H1 (cell line): Measurements from ENCODE around the gene GPR39. TPM values are rescaled to one million over a fixed set of nuclear protein-coding genes. Genes with fewer than 3 reads are reported as not detected.

ENCODE experiments used
- CTCF ChIA-PET: fragments of 300-600 bp; sonication (Branson Sonifier 250); formaldehyde crosslinking; loops from one replicate; lab custom pipeline; 2021; ENCODE audit not compliant: partially characterized antibody; lab: Charles Lee
- POLR2A ChIA-PET: fragments of 300-600 bp; sonication (Branson Sonifier 250); formaldehyde crosslinking; loops from one replicate; lab custom pipeline; 2021; ENCODE audit warnings: inconsistent platforms; ENCODE audit not compliant: partially characterized antibody; lab: Charles Lee
- DNase-seq, 2 experiments: peaks; one replicate each; pipeline versions ENCODE4 v3.0.0 to v3.0.0-alpha.2; 2010 to 2022; ENCODE audit warnings: low spot score in 2 of 2, low read depth in 1 of 2, mixed read lengths in 1 of 2
- FAIRE-seq: peaks from 2 replicates; lab custom pipeline; 2011; peaks lifted over from hg19 to GRCh38; lab: Jason Lieb, UNC
- H2AFZ ChIP-seq: 2 replicates; pipeline ENCODE4 v1.8.1; 2012; ENCODE audit warnings: low read length, inconsistent platforms
- H2AK5ac ChIP-seq: 2 replicates; pipeline ENCODE4 v1.6.1; 2013; ENCODE audit warnings: low read depth, low read length
- H2BK120ac ChIP-seq: replicated peaks from 2 replicates; pipeline ENCODE3; 2013; ENCODE audit warnings: low read depth, low read length, inconsistent platforms
- H2BK12ac ChIP-seq: 2 replicates; pipeline ENCODE4 v1.6.1; 2013; ENCODE audit warnings: low read depth, low read length
- H2BK15ac ChIP-seq: 2 replicates; pipeline ENCODE4 v1.6.1; 2013; ENCODE audit warnings: low read length
- H2BK20ac ChIP-seq: 2 replicates; pipeline ENCODE4 v1.6.1; 2013; ENCODE audit warnings: low read length
- H2BK5ac ChIP-seq: 2 replicates; pipeline ENCODE4 v1.6.1; 2013; ENCODE audit warnings: low read depth, low read length
- H3K14ac ChIP-seq: 2 replicates; pipeline ENCODE4 v1.6.1; 2013; ENCODE audit warnings: inconsistent platforms; ENCODE audit not compliant: insufficient read length
- H3K18ac ChIP-seq: 2 replicates; pipeline ENCODE4 v1.6.1; 2013; ENCODE audit warnings: low read length; ENCODE audit errors: extremely low read depth
- H3K23ac ChIP-seq: 2 replicates; pipeline ENCODE4 v1.6.1; 2013; ENCODE audit warnings: inconsistent platforms; ENCODE audit not compliant: insufficient read length
- H3K23me2 ChIP-seq: 2 replicates; pipeline ENCODE4 v1.6.1; 2013; ENCODE audit warnings: low read depth, low read length
- H3K27ac ChIP-seq: 2 replicates; pipeline ENCODE4 v1.6.1; 2011; ENCODE audit warnings: low read depth, low read length, inconsistent platforms
- H3K27me3 ChIP-seq, 4 experiments: replicated peaks in 1 of 4; 1 replicate in 1 of 4; 2 replicates in 3 of 4; pipeline versions ENCODE4 v1.6.1 to v1.8.1; 2011 to 2013; ENCODE audit warnings: low read length in 3 of 4, mild to moderate bottlenecking in 3 of 4, inconsistent platforms in 2 of 4, mixed read lengths in 2 of 4, moderate library complexity in 1 of 4; ENCODE audit not compliant: control insufficient read depth in 3 of 4, insufficient read depth in 3 of 4; ENCODE audit errors: extremely low read depth in 1 of 4
- H3K36me3 ChIP-seq, 4 experiments: 2 replicates each; pipeline versions ENCODE4 v1.6.1 to v1.8.1; 2011 to 2013; ENCODE audit warnings: mild to moderate bottlenecking in 4 of 4, low read length in 3 of 4, moderate library complexity in 2 of 4, control low read depth in 1 of 4, inconsistent platforms in 1 of 4; ENCODE audit not compliant: insufficient read depth in 4 of 4, control insufficient read depth in 2 of 4
- H3K4ac ChIP-seq: replicated peaks from 2 replicates; pipeline ENCODE3; 2013; ENCODE audit warnings: low read length, low read depth, mixed read lengths, inconsistent platforms; ENCODE audit not compliant: insufficient read length
- H3K4me1 ChIP-seq, 4 experiments: replicated peaks in 1 of 4; 1 replicate in 1 of 4; 2 replicates in 3 of 4; pipeline versions ENCODE4 v1.6.1 to v1.8.1; 2011 to 2013; ENCODE audit warnings: low read length in 3 of 4, inconsistent platforms in 2 of 4, mixed read lengths in 1 of 4; ENCODE audit not compliant: insufficient read depth in 4 of 4, control insufficient read depth in 3 of 4
- H3K4me2 ChIP-seq, 2 experiments: 2 replicates each; pipeline versions ENCODE4 v1.6.1 to v1.8.1; 2011 to 2013; ENCODE audit warnings: low read depth in 2 of 2, low read length in 2 of 2, control low read depth in 1 of 2, inconsistent platforms in 1 of 2, mild to moderate bottlenecking in 1 of 2; ENCODE audit not compliant: insufficient read depth in 1 of 2
- H3K4me3 ChIP-seq, 4 experiments: fragments of 200-600, 300-600 bp in 1 of 4; sonication (generic), shearing (Covaris generic), sonication (Bioruptor Twin) in 1 of 4; 2 replicates each; pipeline versions ENCODE4 v1.5.1 to v1.8.1; 2011 to 2016; ENCODE audit warnings: low read length in 4 of 4, low read depth in 3 of 4, control low read depth in 2 of 4, inconsistent platforms in 2 of 4, mild to moderate bottlenecking in 2 of 4, mixed read lengths in 1 of 4, moderate library complexity in 1 of 4; ENCODE audit not compliant: insufficient read depth in 2 of 4; ENCODE audit errors: extremely low read depth in 1 of 4
- H3K56ac ChIP-seq: replicated peaks from 2 replicates; pipeline ENCODE3; 2013; ENCODE audit warnings: low read depth, mild to moderate bottlenecking, mixed read lengths, low read length, inconsistent platforms; ENCODE audit not compliant: insufficient read length
- H3K79me1 ChIP-seq: 2 replicates; pipeline ENCODE4 v1.6.1; 2013; ENCODE audit warnings: low read depth, low read length, control low read depth
- H3K79me2 ChIP-seq, 2 experiments: 2 replicates each; pipeline versions ENCODE4 v1.6.1 to v1.8.1; 2012 to 2013; ENCODE audit warnings: low read length in 2 of 2, mild to moderate bottlenecking in 2 of 2, inconsistent platforms in 1 of 2; ENCODE audit not compliant: insufficient read depth in 2 of 2, control insufficient read depth in 1 of 2
- H3K9ac ChIP-seq, 4 experiments: replicated peaks in 1 of 4; 1 replicate in 1 of 4; 2 replicates in 3 of 4; pipeline versions ENCODE4 v1.6.1 to v1.8.1; 2011 to 2013; ENCODE audit warnings: low read depth in 3 of 4, low read length in 3 of 4, control low read depth in 2 of 4, mild to moderate bottlenecking in 2 of 4, moderate library complexity in 2 of 4, inconsistent platforms in 1 of 4; ENCODE audit errors: extremely low read depth in 1 of 4
- H3K9me3 ChIP-seq, 2 experiments: 2 replicates each; pipeline versions ENCODE4 v1.6.1 to v1.8.1; 2012 to 2013; ENCODE audit warnings: mild to moderate bottlenecking in 2 of 2, moderate library complexity in 2 of 2, control low read depth in 1 of 2, inconsistent platforms in 1 of 2, low read depth in 1 of 2, low read length in 1 of 2, mixed read lengths in 1 of 2; ENCODE audit not compliant: insufficient read depth in 2 of 2
- H4K20me1 ChIP-seq, 2 experiments: replicated peaks in 1 of 2; 2 replicates each; pipeline versions ENCODE3 to v1.8.1; 2011 to 2013; ENCODE audit warnings: inconsistent platforms in 2 of 2, low read length in 2 of 2, mild to moderate bottlenecking in 1 of 2; ENCODE audit not compliant: insufficient read depth in 2 of 2, control insufficient read depth in 1 of 2
- H4K5ac ChIP-seq: 2 replicates; pipeline ENCODE4 v1.6.1; 2013; ENCODE audit warnings: low read length, low read depth, mixed read lengths, inconsistent platforms; ENCODE audit not compliant: insufficient read length
- H4K8ac ChIP-seq: 2 replicates; pipeline ENCODE4 v1.8.0; 2013; ENCODE audit warnings: mild to moderate bottlenecking, moderate library complexity, low read length, inconsistent platforms; ENCODE audit not compliant: insufficient read depth; ENCODE audit errors: extremely low read depth
- H4K91ac ChIP-seq: replicated peaks from 2 replicates; pipeline ENCODE3; 2013; ENCODE audit warnings: low read length, mixed read lengths, inconsistent platforms; ENCODE audit not compliant: insufficient read length
- BCL11A ChIP-seq, 2 experiments: IDR thresholded peaks; one replicate each; pipeline ENCODE4 v1.6.1; 2011; ENCODE audit warnings: low read depth in 2 of 2, low read length in 2 of 2, mild to moderate bottlenecking in 2 of 2
- JUN ChIP-seq: IDR thresholded peaks from 2 replicates; pipeline ENCODE4 v1.6.1; 2011; ENCODE audit warnings: low read depth, mild to moderate bottlenecking, improper control_type of control experiment, low read length
- MAX ChIP-seq: IDR thresholded peaks from 2 replicates; pipeline ENCODE4 v1.6.1; 2012; ENCODE audit warnings: inconsistent platforms
- SIRT6 ChIP-seq: IDR thresholded peaks from one replicate; pipeline ENCODE4 v1.7.1; 2012; ENCODE audit warnings: low read length, inconsistent platforms
- WGBS, 2 experiments: shearing (Covaris generic) in 1 of 2; methylation state at CpG; one replicate each; pipeline versions ENCODE4 v1.1.6 to v1.1.7; 2013 to 2015; ENCODE audit warnings: low lambda C conversion rate in 2 of 2, mixed read lengths in 2 of 2, inconsistent platforms in 1 of 2, low coverage in 1 of 2, missing lambda C conversion rate in 1 of 2; ENCODE audit not compliant: insufficient replicate concordance in 2 of 2, insufficient coverage in 1 of 2, insufficient read length in 1 of 2; ENCODE audit errors: extremely low coverage in 1 of 2, missing lambda C conversion rate in 1 of 2; 5-methylcytosine and 5-hydroxymethylcytosine counted together
- polyA plus RNA-seq, 7 experiments: library from polyadenylated mRNA; depleted of rRNA in 3 of 7; stranded (reverse) in 5 of 7; unstranded in 2 of 7; fragments of >200 nt in 5 of 7; fragments of 200-250 nt in 2 of 7; gene quantifications; 1 replicate in 5 of 7; 2 replicates in 1 of 7; 4 replicates in 1 of 7; pipeline versions ENCODE4 v1.2.1 to v1.2.3, GENCODE V29; 2011 to 2013; ENCODE audit warnings: missing spikeins in 2 of 7, mixed read lengths in 2 of 7
- total RNA-seq: library from RNA; stranded (reverse); fragmentation: NEBNext Ultra II Directional; extraction: Animal tissue kit (Norgen Biotek cat#: 25700); gene quantifications from 2 replicates; pipeline ENCODE4 v1.2.1, GENCODE V29; 2021

GPR39 gene
- total and polyA plus RNA-seq, 2 of the 8 experiments (the other 6 are each of a cell fraction or from before 2014, with no cell fraction given), result 0.63 to 2.7 TPM

DNA sequence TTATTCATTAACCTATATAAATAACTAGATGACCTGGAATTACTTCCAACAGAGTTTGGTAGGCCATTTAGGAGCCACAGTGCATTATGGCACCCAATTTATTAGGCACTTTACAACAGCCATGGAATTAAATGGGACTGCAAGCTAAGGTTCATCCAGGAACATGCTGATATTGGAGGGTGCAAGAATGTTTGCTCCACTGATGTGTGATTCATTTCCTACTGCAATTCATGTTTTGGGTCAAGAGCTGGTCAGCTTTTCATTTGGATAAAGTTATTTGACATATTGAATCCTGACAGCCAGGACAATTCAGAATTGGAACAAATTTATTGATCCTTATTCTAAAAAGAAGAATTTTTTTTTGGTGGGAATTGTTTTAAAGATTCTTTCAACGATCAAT, 265.2 kb downstream of the GPR39 start:
- CTCF ChIA-PET, result no interaction called here
- no peaks in the 10 kb centered on the region for H3K23me2 ChIP-seq

More for the DNA sequence above, 265.2 kb downstream of the GPR39 start:
- POLR2A ChIA-PET, result no interaction called here
- Histone ChIP-seq H3K79me1 (no peaks in the 10 kb centered on the region), H2AK5ac (no peak overlapping the region), H3K9ac (no peak overlapping the region), H2BK12ac (no peak overlapping the region), H3K27ac (no peak overlapping the region), H4K5ac (no peak overlapping the region), H3K14ac (no peak overlapping the region), H4K8ac (no peak overlapping the region), H3K23ac (no peak overlapping the region), H3K18ac (no peak overlapping the region), H4K91ac (no peak overlapping the region), H2BK15ac (no peak overlapping the region), H3K36me3 (no peaks in the 10 kb centered on the region), H3K4ac (no peak overlapping the region), H3K79me2 (no peaks in the 10 kb centered on the region), H3K4me2 (no peak overlapping the region), H2AFZ (no peak overlapping the region), H3K4me1 (no peaks in the 10 kb centered on the region), H2BK5ac (no peak overlapping the region), H3K56ac (no peak overlapping the region), H3K9me3 (no peaks in the 10 kb centered on the region), H2BK20ac (no peak overlapping the region), H3K4me3 (no peak overlapping the region), H4K20me1 (no peaks in the 10 kb centered on the region), H3K27me3 (no peaks in the 10 kb centered on the region), H2BK120ac (no peak overlapping the region)
- 82% methylated on average over 1 of the region's 1 CpG; no CpG with 5 or more reads in 1 of the 2 experiments for WGBS, 2 experiments
- no peak for DNase-seq
- FAIRE-seq, result no peak
- no peak for TF ChIP-seq MAX
- TF ChIP-seq JUN, result no peak
- TF ChIP-seq BCL11A (IDR thresholded peaks at IDR 0.05; ENCODE audit: low read depth in 2 of 2, low read length in 2 of 2), result no peak
- TF ChIP-seq SIRT6, result no peak
